Activated naive CD4-positive, alpha-beta T cell treated with anti-CD3 and anti-CD28 coated beads, Interleukin-2, amount 50 U/mL, for 72 hours (primary cell): ENCODE measurements around the gene THADA. TPM values are rescaled to one million over a fixed set of nuclear protein-coding genes. Genes with fewer than 3 reads are reported as not detected.
A peak's percentile ranks its signal among the peaks of the same experiment; 100 is the strongest.

Experiments
- ATAC-seq, 2 donors: fragments of 150-1000 bp; cut with Tn5 transposase; 2 replicates each; pipeline ENCODE4 v1.10.0; 2021; ENCODE audit warnings: mild to moderate bottlenecking in 2 of 2, moderate library complexity in 2 of 2
- DNase-seq, 2 donors: peaks; one replicate each; pipeline ENCODE4 v3.0.0; 2021 to 2022; ENCODE audit warnings: low spot score in 2 of 2
- H3K27ac Mint-ChIP-seq, 2 donors: one replicate each; pipeline ENCODE4 v1.8.0; 2022; ENCODE audit warnings: mild to moderate bottlenecking in 2 of 2, mixed read lengths in 2 of 2
- H3K36me3 Mint-ChIP-seq, 2 donors: one replicate each; pipeline ENCODE4 v1.8.0; 2022; ENCODE audit warnings: mixed read lengths in 2 of 2
- H3K9me3 Mint-ChIP-seq, 2 donors: one replicate each; pipeline ENCODE4 v1.8.0; 2022; ENCODE audit warnings: mixed read lengths in 2 of 2
- total RNA-seq, 2 donors: library from RNA; stranded (reverse); gene quantifications; one replicate each; pipeline ENCODE4 v1.2.3, GENCODE V29; 2022

THADA gene
- total RNA-seq, 2 donors from 2014 or later = 19.3 to 33.5 TPM

DNA sequence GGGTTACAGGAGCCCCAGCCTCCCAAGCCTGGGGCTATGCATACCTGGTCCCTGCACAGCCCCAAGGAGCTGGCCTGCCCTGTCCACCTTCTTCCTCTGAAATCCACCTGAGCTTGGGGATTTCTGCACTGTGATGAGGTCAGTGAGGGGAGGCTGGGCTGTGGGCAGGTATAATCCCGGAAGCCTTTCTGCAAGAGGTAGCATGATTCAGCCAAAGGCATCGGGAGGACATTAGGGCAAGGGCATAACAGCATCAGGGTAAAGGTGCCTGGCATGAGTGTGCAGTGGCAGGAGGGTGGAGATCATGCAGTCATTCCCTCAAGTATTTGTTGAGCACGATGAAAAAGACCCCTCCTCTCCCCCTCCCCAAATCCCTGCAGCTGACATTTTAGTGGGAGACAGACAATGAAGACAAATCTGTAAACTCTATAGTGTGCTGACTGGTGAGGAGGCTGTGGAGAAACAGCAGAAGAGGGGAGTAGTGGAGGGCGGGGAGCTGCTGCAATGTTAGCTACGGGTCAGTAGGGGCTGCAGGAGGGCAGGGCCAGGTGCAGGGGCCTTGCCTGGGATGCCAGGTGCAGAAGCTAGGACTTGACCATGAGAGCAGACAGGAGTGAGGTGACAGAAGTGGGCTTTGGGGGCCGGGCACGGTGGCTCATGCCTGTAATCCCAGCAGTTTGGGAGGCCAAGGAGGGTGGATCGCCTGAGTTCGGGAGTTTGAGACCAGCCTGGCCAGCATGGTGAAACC, 388.1 kb downstream of the THADA start:
- H3K27ac Mint-ChIP-seq = peak overlapping the region in 1 of 2 donors; percentile 65
- no peaks in the 10 kb centered on the region for H3K36me3 Mint-ChIP-seq
- H3K9me3 Mint-ChIP-seq = no peaks in the 10 kb centered on the region
- DNase-seq (no peak), ATAC-seq (no peak)

- Mint-ChIP-seq H3K36me3 (no peaks in the 10 kb centered on the region), H3K27ac (no peak overlapping the region), H3K9me3 (no peaks in the 10 kb centered on the region)
- no peak for DNase-seq
- no peak for ATAC-seq
Measured at GRCh38 chr2:43206602-43207001, 389.2 kb downstream of the THADA start.

DNA sequence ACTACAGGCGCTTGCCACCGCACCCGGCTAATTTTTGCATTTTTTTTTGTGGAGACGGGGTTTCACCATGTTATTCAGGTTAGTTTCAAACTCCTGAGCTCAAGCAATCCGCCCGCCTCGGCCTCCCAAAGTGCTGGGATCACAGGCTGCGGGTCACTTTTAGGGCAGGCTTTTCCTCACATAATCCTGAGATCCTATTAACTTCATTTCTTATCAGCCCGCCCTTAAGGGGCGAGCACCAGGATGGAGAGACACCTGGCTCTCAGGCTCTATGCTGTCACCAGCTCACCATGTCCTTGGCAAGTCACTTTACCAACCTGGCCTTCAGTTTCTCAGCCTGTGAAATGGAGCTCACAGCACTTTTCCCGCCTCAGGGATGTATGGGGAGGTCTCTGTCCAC, 392.5 kb downstream of the THADA start:
- DNase-seq (no peak), ATAC-seq (no peak)
- Mint-ChIP-seq H3K36me3 (no peaks in the 10 kb centered on the region), H3K9me3 (no peaks in the 10 kb centered on the region), H3K27ac (no peak overlapping the region)

GRCh38 chr2:43202289-43202688, 393.5 kb downstream of the THADA start:
- DNase-seq = no peak
- ATAC-seq = no peak
- Mint-ChIP-seq H3K27ac (no peak overlapping the region), H3K9me3 (no peaks in the 10 kb centered on the region), H3K36me3 (no peaks in the 10 kb centered on the region)

DNA sequence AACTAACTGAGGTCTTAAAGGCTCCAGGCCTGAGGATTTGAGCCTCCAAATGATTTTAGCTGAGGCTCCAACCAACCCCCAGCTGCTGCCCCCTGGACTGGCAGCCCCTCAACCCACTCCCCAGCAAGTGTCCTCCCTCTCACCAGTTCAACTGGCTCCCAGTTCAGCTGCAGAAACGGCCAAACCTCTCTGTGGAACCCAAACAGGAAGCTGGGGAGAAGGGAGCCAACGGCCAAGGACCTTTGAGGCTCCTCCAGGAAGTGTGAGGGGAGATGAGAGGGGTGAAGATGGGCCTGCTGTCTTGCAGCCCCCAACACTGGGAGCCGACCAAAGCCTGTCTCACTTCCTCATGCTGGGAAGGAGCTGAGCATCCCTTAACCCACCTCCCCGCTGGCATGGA, 394.3 kb downstream of the THADA start:
- ATAC-seq (no peak), DNase-seq (no peak)
- H3K27ac Mint-ChIP-seq = peak overlapping the region in 1 of 2 donors; percentile 44
- peaks cover 0 to 3% of the 10 kb centered on the region in 2 donors for H3K36me3 Mint-ChIP-seq
- peaks cover 0 to 2% of the 10 kb centered on the region in 2 donors for H3K9me3 Mint-ChIP-seq

DNA sequence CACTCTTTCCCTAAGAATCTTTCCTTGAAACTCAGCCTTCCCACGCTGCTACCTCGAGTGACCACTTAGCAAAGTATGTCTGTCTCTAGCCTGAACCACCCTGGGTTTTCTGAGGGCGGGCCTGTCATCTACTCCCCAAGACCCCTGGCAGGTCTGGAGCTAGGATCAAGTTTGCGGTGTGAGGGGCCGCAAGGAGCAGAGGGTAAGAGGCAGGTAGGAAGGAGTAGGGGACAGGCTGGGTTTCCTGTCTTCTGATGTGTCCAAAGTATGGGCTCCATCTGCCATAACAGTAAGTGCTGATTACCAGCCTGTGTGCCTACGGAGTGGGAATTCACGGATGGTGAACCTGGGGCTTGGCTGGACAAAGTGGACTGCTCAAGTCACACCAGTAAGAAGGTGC, 394.8 kb downstream of the THADA start:
- no peak for ATAC-seq

DNA sequence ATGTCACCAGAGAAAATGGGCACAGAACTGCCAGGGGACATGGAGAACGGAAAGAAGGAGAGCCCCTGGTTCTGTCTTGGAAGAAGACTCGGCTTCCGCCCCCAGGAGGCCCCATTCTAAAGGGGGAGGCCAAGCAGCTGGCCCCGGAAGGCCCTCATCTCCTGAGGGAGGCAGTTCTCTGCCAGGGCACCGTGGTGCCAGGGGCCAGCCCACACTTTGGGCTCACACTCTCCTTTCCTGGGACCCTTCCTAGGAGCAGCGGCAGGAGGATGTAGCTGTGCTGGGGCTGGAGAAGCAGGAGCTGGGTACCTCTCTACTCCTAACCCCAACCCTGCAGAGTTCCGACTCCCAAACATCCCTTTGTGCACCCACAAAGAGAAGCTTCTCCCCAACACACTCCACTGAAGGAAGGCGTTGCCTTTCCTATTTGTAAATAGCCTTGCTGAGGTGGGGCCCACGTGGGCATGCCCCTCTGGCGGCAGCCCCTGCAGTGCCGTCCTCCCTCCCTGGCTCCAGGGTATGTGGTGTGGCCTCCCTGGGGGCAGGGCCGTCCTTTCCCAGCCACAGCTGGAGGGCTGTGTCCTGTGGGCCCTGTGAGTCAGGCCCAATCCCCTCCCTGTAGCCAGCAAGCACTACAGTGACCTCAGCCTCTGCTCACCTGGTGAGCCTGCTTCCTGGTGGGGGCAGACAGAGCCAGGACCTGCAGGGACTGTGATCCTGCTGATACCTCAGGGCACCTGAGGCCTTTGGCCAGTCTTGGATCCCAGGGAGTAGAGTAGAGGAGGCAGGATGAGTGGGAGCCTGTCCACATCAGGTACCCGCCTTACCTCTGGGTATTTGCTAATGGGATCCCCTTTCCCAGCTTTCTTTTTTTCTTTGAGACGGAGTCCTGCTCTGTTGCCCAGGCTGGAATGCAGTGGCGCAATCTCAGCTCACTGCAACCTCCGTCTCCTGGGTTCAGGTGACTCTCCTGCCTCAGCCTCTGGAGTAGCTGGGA, 396.0 kb downstream of the THADA start:
- no peak for DNase-seq
- no peak for ATAC-seq
- peaks cover 0 to 4% of the 10 kb centered on the region in 2 donors for H3K9me3 Mint-ChIP-seq
- H3K27ac Mint-ChIP-seq = no peak overlapping the region
- peaks cover 0 to 6% of the 10 kb centered on the region in 2 donors for H3K36me3 Mint-ChIP-seq

More for the DNA sequence above, 394.8 kb downstream of the THADA start:
- DNase-seq = no peak
- Mint-ChIP-seq H3K9me3 (peaks cover 0 to 4% of the 10 kb centered on the region in 2 donors), H3K36me3 (peaks cover 0 to 6% of the 10 kb centered on the region in 2 donors), H3K27ac (peak overlapping the region in 1 of 2 donors; percentile 48)

DNA sequence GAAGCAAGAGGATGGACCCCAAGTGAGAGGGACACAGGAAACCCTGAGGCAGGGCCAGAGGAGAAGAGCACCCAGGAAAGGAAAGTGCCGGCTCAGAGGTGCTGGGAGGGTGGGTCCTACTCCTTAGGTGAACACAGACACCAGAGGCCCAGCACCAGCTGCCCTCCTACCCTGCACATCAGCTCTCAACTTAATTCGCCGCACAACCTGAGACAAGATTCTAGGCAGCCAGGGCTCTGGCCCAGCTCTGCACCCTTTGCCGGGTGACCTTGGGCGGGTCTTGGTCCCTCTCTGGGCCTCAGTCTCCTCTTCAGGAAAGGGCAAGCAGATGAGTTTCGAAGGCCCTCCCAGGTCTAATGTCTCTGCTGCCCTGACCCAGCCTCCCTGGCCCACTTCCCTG, 397.6 kb downstream of the THADA start:
- H3K36me3 Mint-ChIP-seq = peaks cover 0 to 6% of the 10 kb centered on the region in 2 donors
- no peak for DNase-seq
- no peak for ATAC-seq
- H3K27ac Mint-ChIP-seq = no peak overlapping the region
- H3K9me3 Mint-ChIP-seq = peaks cover 0 to 4% of the 10 kb centered on the region in 2 donors

- no peak for DNase-seq
- Mint-ChIP-seq H3K9me3 (peaks cover 0 to 4% of the 10 kb centered on the region in 2 donors), H3K36me3 (peaks cover 0 to 6% of the 10 kb centered on the region in 2 donors), H3K27ac (peak overlapping the region; percentile 38 to 60)
- ATAC-seq = no peak
Measured at GRCh38 chr2:43197588-43197896, 398.3 kb downstream of the THADA start.

- Mint-ChIP-seq H3K27ac (peak overlapping the region; percentile 60 to 94), H3K9me3 (peaks cover 0 to 4% of the 10 kb centered on the region in 2 donors), H3K36me3 (peaks cover 0 to 6% of the 10 kb centered on the region in 2 donors)
- no peak for DNase-seq
- ATAC-seq = no peak
Measured at GRCh38 chr2:43196768-43197587, 398.9 kb downstream of the THADA start.

- peaks cover 0 to 4% of the 10 kb centered on the region in 2 donors for H3K9me3 Mint-ChIP-seq
- no peak for DNase-seq
- H3K27ac Mint-ChIP-seq = peak overlapping the region; percentile 76 to 98
- ATAC-seq = peak in 1 of 2 donors; percentile 4
- H3K36me3 Mint-ChIP-seq = peaks cover 0 to 6% of the 10 kb centered on the region in 2 donors
Measured at GRCh38 chr2:43194121-43194869, 401.5 kb downstream of the THADA start.

GRCh38 chr2:43193652-43194120, 402.2 kb downstream of the THADA start:
- H3K27ac Mint-ChIP-seq = peak overlapping the region; percentile 33 to 76
- ATAC-seq (no peak), DNase-seq (no peak)
- H3K9me3 Mint-ChIP-seq = peaks cover 0 to 4% of the 10 kb centered on the region in 2 donors
- H3K36me3 Mint-ChIP-seq = peaks cover 0 to 6% of the 10 kb centered on the region in 2 donors

- Mint-ChIP-seq H3K9me3 (peaks cover 0 to 4% of the 10 kb centered on the region in 2 donors), H3K36me3 (peaks cover 0 to 6% of the 10 kb centered on the region in 2 donors), H3K27ac (peak overlapping the region; percentile 33 to 76)
- DNase-seq = no peak
- ATAC-seq = no peak
Measured at GRCh38 chr2:43192744-43193651, 402.8 kb downstream of the THADA start.

GRCh38 chr2:43191947-43192516, 403.8 kb downstream of the THADA start:
- ATAC-seq (no peak), DNase-seq (no peak)
- H3K9me3 Mint-ChIP-seq = peaks cover 0 to 4% of the 10 kb centered on the region in 2 donors
- H3K36me3 Mint-ChIP-seq = peaks cover 0 to 6% of the 10 kb centered on the region in 2 donors
- H3K27ac Mint-ChIP-seq = peak overlapping the region; percentile 76 to 82
